ENCODE data around the gene LEMD2.

DNA sequence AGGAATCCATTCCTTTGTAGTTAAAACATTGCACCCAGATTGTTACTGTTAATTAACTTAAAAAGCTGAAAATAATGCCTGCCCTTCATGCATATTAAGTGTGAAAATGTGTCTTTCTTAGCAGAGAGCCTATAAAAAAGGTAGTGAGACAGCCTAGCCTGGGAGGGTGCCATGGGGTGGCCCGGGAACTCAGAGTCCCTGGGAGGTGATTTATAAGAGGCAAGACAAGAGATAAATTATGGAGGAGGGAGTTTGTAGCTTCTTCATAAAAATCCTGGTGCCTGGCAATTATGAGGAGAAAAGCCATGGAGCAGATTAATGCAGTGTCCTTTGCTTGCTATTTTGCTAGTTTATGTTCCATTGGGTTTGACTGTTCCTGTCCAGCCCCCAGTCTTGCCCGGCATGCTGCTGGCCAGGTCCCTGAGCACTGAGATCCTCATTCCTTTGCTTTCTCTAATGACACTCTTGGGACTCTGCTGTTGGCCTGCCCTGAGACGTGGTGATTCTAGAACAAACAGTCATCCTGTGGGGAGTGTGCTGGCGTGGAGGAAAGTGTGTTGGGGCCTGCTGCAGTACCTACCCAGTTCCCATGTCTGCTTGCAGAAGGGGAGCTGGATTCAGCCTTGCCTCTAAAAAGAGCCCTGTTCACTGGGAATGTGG lies 10.7 kb upstream of the LEMD2 start:
- TF ChIP-seq POLR2A (IDR thresholded peaks at IDR 0.05; ENCODE audit: low read length): no peak
- no peak for TF ChIP-seq GATA1 (IDR thresholded peaks at IDR 0.05; ENCODE audit: low read depth, low read length)

Data from erythroblast (primary cell).